HepG2 (cell line): Measurements from ENCODE around the gene BEST2. TPM values are rescaled to one million over a fixed set of nuclear protein-coding genes. Genes with fewer than 3 reads are reported as not detected.

Experiments
- AHR ChIP-seq: IDR thresholded peaks from 2 replicates; pipeline ENCODE4 v1.6.1; 2018; ENCODE audit warnings: missing genetic modification reagents, missing compliant biosample characterization
- CHCHD3 ChIP-seq: sonication (generic); formaldehyde crosslinking; IDR thresholded peaks from 2 replicates; pipeline ENCODE4 v1.8.0; 2022; ENCODE audit warnings: mild to moderate bottlenecking, missing genetic modification reagents, moderate library complexity
- HDAC2 ChIP-seq: sonication (generic); formaldehyde crosslinking; IDR thresholded peaks from 2 replicates; pipeline ENCODE4 v1.4.0; 2020; ENCODE audit warnings: missing genetic modification reagents
- HMG20A ChIP-seq: IDR thresholded peaks from 2 replicates; pipeline ENCODE4 v1.6.1; 2016; ENCODE audit warnings: borderline replicate concordance
- HMGXB4 ChIP-seq, 2 experiments: sonication (generic) in 1 of 2; formaldehyde crosslinking in 1 of 2; IDR thresholded peaks; 2 replicates each; pipeline versions ENCODE4 v1.4.0 to v1.6.1; 2018 to 2020; ENCODE audit warnings: missing genetic modification reagents in 2 of 2, borderline replicate concordance in 1 of 2, low read depth in 1 of 2, mild to moderate bottlenecking in 1 of 2, missing biosample characterization in 1 of 2
- IKZF5 ChIP-seq: IDR thresholded peaks from 2 replicates; pipeline ENCODE4 v1.6.1; 2018; ENCODE audit warnings: missing genetic modification reagents, mild to moderate bottlenecking, missing compliant biosample characterization
- PCBP1 ChIP-seq: fragments of 200-400 bp; formaldehyde crosslinking; IDR thresholded peaks from 2 replicates; pipeline ENCODE4 v1.6.1; 2017; ENCODE audit warnings: mild to moderate bottlenecking, low read depth, low read length, borderline replicate concordance
- RFX5 ChIP-seq: IDR thresholded peaks from 2 replicates; pipeline ENCODE4 v1.6.1; 2011; ENCODE audit warnings: low read depth, low read length, improper control_type of control experiment
- RFXAP ChIP-seq: sonication (generic); formaldehyde crosslinking; IDR thresholded peaks from 2 replicates; pipeline ENCODE4 v1.4.0; 2020; ENCODE audit warnings: missing genetic modification reagents, borderline replicate concordance
- SAP130 ChIP-seq: IDR thresholded peaks from 2 replicates; pipeline ENCODE4 v1.6.1; 2016; ENCODE audit warnings: low read depth
- SP1 ChIP-seq, 2 experiments: fragments of 450-650 bp in 1 of 2; sonication (generic) in 1 of 2; formaldehyde crosslinking in 1 of 2; IDR thresholded peaks; 2 replicates each; pipeline versions ENCODE4 v1.4.0 to v1.6.1; 2016 to 2020; ENCODE audit warnings: missing genetic modification reagents in 1 of 2
- TGIF2 ChIP-seq: IDR thresholded peaks from 2 replicates; pipeline ENCODE4 v1.6.1; 2016; ENCODE audit warnings: control low read depth, missing compliant biosample characterization
- TRAFD1 ChIP-seq: sonication (generic); formaldehyde crosslinking; IDR thresholded peaks from 2 replicates; pipeline ENCODE4 v1.5.1; 2020; ENCODE audit warnings: missing genetic modification reagents, mild to moderate bottlenecking, borderline replicate concordance
- ZBTB25 ChIP-seq: IDR thresholded peaks from 2 replicates; pipeline ENCODE4 v1.6.1; 2018; ENCODE audit warnings: missing genetic modification reagents
- ZNF207 ChIP-seq: fragments of 450-650 bp; IDR thresholded peaks from 2 replicates; pipeline ENCODE4 v1.6.1; 2016; ENCODE audit warnings: antibody characterized with exemption, borderline replicate concordance
- ZNF264 ChIP-seq: sonication (generic); formaldehyde crosslinking; IDR thresholded peaks from 2 replicates; pipeline ENCODE4 v1.4.0; 2020; ENCODE audit warnings: missing genetic modification reagents
- ZNF75D ChIP-seq: sonication (generic); formaldehyde crosslinking; IDR thresholded peaks from 2 replicates; pipeline ENCODE4 v1.8.1; 2023; ENCODE audit warnings: missing genetic modification reagents, mild to moderate bottlenecking, borderline replicate concordance
- ZNF768 ChIP-seq: sonication (generic); formaldehyde crosslinking; IDR thresholded peaks from 2 replicates; pipeline ENCODE4 v1.4.0; 2020; ENCODE audit warnings: missing genetic modification reagents
- polyA plus RNA-seq, 8 experiments: library from polyadenylated mRNA; depleted of rRNA in 3 of 8; stranded (reverse) in 7 of 8; unstranded in 1 of 8; fragments of >200 nt; fragmentation: Illumina TruSeq in 4 of 8; extraction: Trizol in 4 of 8; gene quantifications; 2 replicates each; pipeline versions ENCODE4 v1.2.1 to v1.2.3, GENCODE V29; 2011 to 2016; ENCODE audit warnings: low read depth in 4 of 8, missing spikeins in 1 of 8, mixed read lengths in 1 of 8; ENCODE audit not compliant: insufficient read depth in 1 of 8
- total RNA-seq, 5 experiments: library from RNA; depleted of rRNA; stranded (reverse); fragments of >200 nt; fragmentation: Illumina TruSeq; extraction: Trizol; gene quantifications; 2 replicates each; pipeline ENCODE4 v1.2.3, GENCODE V29; 2016; ENCODE audit warnings: low read depth in 1 of 5

The BEST2 gene
- total and polyA plus RNA-seq, 2 of the 13 experiments (the other 11 are each of a cell fraction or from before 2014, with no cell fraction given) = not detected

- no peak for TF ChIP-seq SP1 (IDR thresholded peaks at IDR 0.05)
- peak; percentile 26; the same call in 1 of the 2 replicates for TF ChIP-seq SP1 (CRISPR knock-in tag; IDR thresholded peaks at IDR 0.05)
- TF ChIP-seq HDAC2 (CRISPR knock-in tag) = peak; percentile 47; the same call in 1 of the 2 replicates
- 0 out of 2 replicates have a peak, but pooled peaks have one; percentile 25 for TF ChIP-seq CHCHD3 (CRISPR knock-in tag)
- peak; percentile 67; the same call in 1 of the 2 replicates for TF ChIP-seq RFX5
- no peak for TF ChIP-seq ZNF75D (CRISPR knock-in tag)
- peak; percentile 70; the same call in 1 of the 2 replicates for TF ChIP-seq ZNF768 (CRISPR knock-in tag)
- TF ChIP-seq ZNF207 = no peak
- TF ChIP-seq SAP130 (CRISPR knock-in tag) = peak; percentile 80
- peak; percentile 62; the same call in 1 of the 2 replicates for TF ChIP-seq TGIF2
- peak in 1 of 2 experiments; percentile 55; a peak in 1 of 4 replicates for TF ChIP-seq HMGXB4 (CRISPR knock-in tag; IDR thresholded peaks at IDR 0.05; ENCODE audit: borderline replicate concordance in 1 of 2, low read depth in 1 of 2)
- 0 out of 2 replicates have a peak, but pooled peaks have one; percentile 34 for TF ChIP-seq ZNF264 (CRISPR knock-in tag)
- TF ChIP-seq ZBTB25 (CRISPR knock-in tag) = peak; percentile 59; the same call in 1 of the 2 replicates
- TF ChIP-seq RFXAP (CRISPR knock-in tag) = peak; percentile 21; the same call in 1 of the 2 replicates
- TF ChIP-seq IKZF5 (CRISPR knock-in tag) = 0 out of 2 replicates have a peak, but pooled peaks have one; percentile 14
- TF ChIP-seq AHR (CRISPR knock-in tag) = no peak; the same call in 1 of the 2 replicates
- no peak for TF ChIP-seq TRAFD1 (CRISPR knock-in tag)
- no peak for TF ChIP-seq HMG20A
- 0 out of 2 replicates have a peak, but pooled peaks have one; percentile 27 for TF ChIP-seq PCBP1
Observed at GRCh38 chr19:12789904-12790619, 38.5 kb downstream of the BEST2 start (continued).
